H9 (cell line): ENCODE measurements around the gene ARHGAP26. TPM values are rescaled to one million over a fixed set of nuclear protein-coding genes. Genes with fewer than 3 reads are reported as not detected.

Experiments used
- DNase-seq: peaks from one replicate; pipeline ENCODE4 v3.0.0-alpha.2; 2017
- H2AFZ ChIP-seq: one replicate; pipeline ENCODE4 v1.6.1; 2013; ENCODE audit warnings: mild to moderate bottlenecking, low read length, control low read depth, moderate library complexity
- H2AK5ac ChIP-seq: 2 replicates; pipeline ENCODE4 v1.6.1; 2013; ENCODE audit warnings: low read length, control low read depth, mixed read lengths; ENCODE audit not compliant: insufficient read length
- H2BK120ac ChIP-seq: one replicate; pipeline ENCODE4 v1.6.1; 2013; ENCODE audit warnings: low read depth, mild to moderate bottlenecking, low read length, control low read depth, inconsistent platforms; ENCODE audit not compliant: poor library complexity, severe bottlenecking
- H2BK12ac ChIP-seq: 2 replicates; pipeline ENCODE4 v1.6.1; 2013; ENCODE audit warnings: low read length, control low read depth, mixed read lengths, low read depth; ENCODE audit not compliant: insufficient read length
- H2BK15ac ChIP-seq: 2 replicates; pipeline ENCODE4 v1.6.1; 2013; ENCODE audit warnings: low read depth, low read length, control low read depth
- H2BK20ac ChIP-seq: one replicate; pipeline ENCODE4 v1.6.1; 2013; ENCODE audit warnings: low read depth, mild to moderate bottlenecking, low read length, control low read depth, inconsistent platforms; ENCODE audit not compliant: poor library complexity, severe bottlenecking
- H2BK5ac ChIP-seq: 2 replicates; pipeline ENCODE4 v1.6.1; 2013; ENCODE audit warnings: low read length, control low read depth, mixed read lengths; ENCODE audit not compliant: insufficient read length
- H3K14ac ChIP-seq: 2 replicates; pipeline ENCODE4 v1.6.1; 2013; ENCODE audit warnings: low read length, control low read depth; ENCODE audit not compliant: insufficient read depth
- H3K18ac ChIP-seq: 2 replicates; pipeline ENCODE4 v1.6.1; 2013; ENCODE audit warnings: low read depth, mild to moderate bottlenecking, mixed read lengths, low read length, control low read depth; ENCODE audit not compliant: insufficient read length
- H3K23ac ChIP-seq: 2 replicates; pipeline ENCODE4 v1.6.1; 2013; ENCODE audit warnings: low read length, control low read depth, mixed read lengths, low read depth; ENCODE audit not compliant: insufficient read length
- H3K23me2 ChIP-seq: 2 replicates; pipeline ENCODE4 v1.6.1; 2013; ENCODE audit warnings: low read depth, mild to moderate bottlenecking, mixed read lengths, low read length, control low read depth; ENCODE audit not compliant: insufficient read length, poor library complexity, severe bottlenecking
- H3K27ac ChIP-seq: 2 replicates; pipeline ENCODE4 v1.5.1; 2013; ENCODE audit warnings: low read length, control low read depth, mixed read lengths, low read depth; ENCODE audit not compliant: insufficient read length
- H3K27me3 ChIP-seq: 2 replicates; pipeline ENCODE4 v1.6.1; 2013; ENCODE audit warnings: low read length, control low read depth, inconsistent platforms; ENCODE audit not compliant: insufficient read depth
- H3K4ac ChIP-seq: 2 replicates; pipeline ENCODE4 v1.6.1; 2013; ENCODE audit warnings: low read depth, mild to moderate bottlenecking, control low read depth, inconsistent platforms, low read length, moderate library complexity
- H3K4me1 ChIP-seq: 2 replicates; pipeline ENCODE4 v1.6.1; 2013; ENCODE audit warnings: low read length, control low read depth, inconsistent platforms; ENCODE audit not compliant: insufficient read depth
- H3K4me2 ChIP-seq: 2 replicates; pipeline ENCODE4 v1.6.1; 2013; ENCODE audit warnings: low read length, control low read depth, mixed read lengths; ENCODE audit not compliant: insufficient read length, insufficient read depth
- H3K56ac ChIP-seq: 2 replicates; pipeline ENCODE4 v1.6.1; 2013; ENCODE audit warnings: low read depth, mild to moderate bottlenecking, mixed read lengths, low read length, control low read depth; ENCODE audit not compliant: insufficient read length
- H3K79me1 ChIP-seq: 2 replicates; pipeline ENCODE4 v1.6.1; 2013; ENCODE audit warnings: low read depth, mild to moderate bottlenecking, moderate library complexity, low read length, control low read depth, inconsistent platforms; ENCODE audit not compliant: insufficient read depth, poor library complexity, severe bottlenecking
- H3K79me2 ChIP-seq: 2 replicates; pipeline ENCODE4 v1.6.1; 2013; ENCODE audit warnings: low read length, control low read depth, inconsistent platforms; ENCODE audit not compliant: insufficient read depth
- H3K9ac ChIP-seq: 2 replicates; pipeline ENCODE4 v1.6.1; 2013; ENCODE audit warnings: low read length, control low read depth, mixed read lengths; ENCODE audit not compliant: insufficient read length; ENCODE audit errors: extremely low read depth
- H3K9me3 ChIP-seq: one replicate; pipeline ENCODE4 v1.6.1; 2013; ENCODE audit warnings: low read depth, low read length, inconsistent platforms; ENCODE audit not compliant: control insufficient read depth
- H3T11ph ChIP-seq: one replicate; pipeline ENCODE4 v1.6.1; 2013; ENCODE audit warnings: mild to moderate bottlenecking, low read length, control low read depth, inconsistent platforms
- H4K20me1 ChIP-seq: one replicate; pipeline ENCODE4 v1.6.1; 2013; ENCODE audit not compliant: control insufficient read depth, insufficient read length, insufficient read depth
- H4K5ac ChIP-seq: 2 replicates; pipeline ENCODE4 v1.6.1; 2013; ENCODE audit warnings: low read depth, mild to moderate bottlenecking, mixed read lengths, low read length, control low read depth; ENCODE audit not compliant: insufficient read length
- H4K8ac ChIP-seq: replicated peaks from 2 replicates; pipeline ENCODE4 v1.6.1; 2013; ENCODE audit warnings: low read length, control low read depth, mixed read lengths, low read depth; ENCODE audit not compliant: insufficient read length
- H4K91ac ChIP-seq: 2 replicates; pipeline ENCODE4 v1.6.1; 2013; ENCODE audit warnings: low read depth, mild to moderate bottlenecking, moderate library complexity, mixed read lengths, low read length, control low read depth; ENCODE audit not compliant: insufficient read length
- H3K27ac Mint-ChIP-seq, 3 experiments: 2 replicates in 2 of 3; 3 replicates in 1 of 3; pipeline ENCODE4 v1.8.0; 2020 to 2021; ENCODE audit warnings: mixed read lengths in 3 of 3, mild to moderate bottlenecking in 1 of 3, moderate library complexity in 1 of 3
- H3K27me3 Mint-ChIP-seq: 2 replicates; pipeline ENCODE4 v1.8.0; 2021; ENCODE audit warnings: low read depth, mild to moderate bottlenecking, moderate library complexity, mixed read lengths
- H3K36me3 Mint-ChIP-seq, 3 experiments: 2 replicates in 2 of 3; 3 replicates in 1 of 3; pipeline ENCODE4 v1.8.0; 2020 to 2021; ENCODE audit warnings: low read depth in 3 of 3, mixed read lengths in 3 of 3; ENCODE audit not compliant: insufficient read depth in 1 of 3
- H3K4me1 Mint-ChIP-seq, 2 experiments: 2 replicates each; pipeline ENCODE4 v1.8.0; 2020; ENCODE audit warnings: mixed read lengths in 2 of 2
- H3K4me3 Mint-ChIP-seq, 2 experiments: 2 replicates in 1 of 2; 3 replicates in 1 of 2; pipeline ENCODE4 v1.8.0; 2020 to 2021; ENCODE audit warnings: mild to moderate bottlenecking in 2 of 2, mixed read lengths in 2 of 2, moderate library complexity in 1 of 2
- H3K9me3 Mint-ChIP-seq, 2 experiments: 2 replicates in 1 of 2; 3 replicates in 1 of 2; pipeline ENCODE4 v1.8.0; 2020; ENCODE audit warnings: mild to moderate bottlenecking in 2 of 2, mixed read lengths in 2 of 2, moderate library complexity in 1 of 2
- CTCF ChIP-seq: fragments of 200-600 bp; sonication (generic); conservative IDR thresholded peaks from 3 replicates; pipeline ENCODE4 v1.8.0; 2021; ENCODE audit warnings: antibody characterized with exemption, mild to moderate bottlenecking
- WGBS: extraction: QIAGEN DNeasy Blood & Tissue Kit; methylation state at CpG from one replicate; pipeline ENCODE4 v1.1.7; 2013; ENCODE audit warnings: missing lambda C conversion rate, low lambda C conversion rate, mixed read lengths; ENCODE audit not compliant: insufficient read length; ENCODE audit errors: extremely low coverage; 5-methylcytosine and 5-hydroxymethylcytosine counted together
- total RNA-seq: library from RNA; stranded (reverse); gene quantifications from 2 replicates; pipeline ENCODE4 v1.2.1, GENCODE V29; 2021

The ARHGAP26 gene
- total RNA-seq, 1 experiment from 2014 or later: 13.8 TPM

DNA sequence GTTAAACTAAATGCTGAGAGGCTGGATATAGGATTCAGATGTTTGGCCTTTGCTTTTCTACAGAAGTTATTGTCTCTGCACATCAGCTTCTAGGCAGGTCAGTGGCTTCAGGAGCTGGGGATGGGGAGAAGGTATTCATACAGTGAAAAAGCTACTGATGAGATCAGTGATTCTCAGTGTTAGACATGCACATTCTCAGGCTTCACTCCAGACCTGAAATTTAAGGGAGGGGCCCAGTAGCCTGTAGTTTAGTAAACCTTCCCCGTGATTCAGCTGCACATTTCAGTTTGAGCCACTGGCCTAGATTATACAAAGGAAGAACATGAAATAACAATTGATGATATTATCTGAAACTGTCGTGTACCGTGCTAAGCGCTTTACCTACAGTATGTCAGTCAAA, 127.2 kb downstream of the ARHGAP26 start:
- H3K4me3 Mint-ChIP-seq: no peak overlapping the region
- Histone ChIP-seq H3K4me2 (no peak overlapping the region), H2AFZ (no peak overlapping the region), H2BK120ac (no peak overlapping the region), H3K9ac (no peak overlapping the region), H2BK5ac (no peak overlapping the region), H3K18ac (no peak overlapping the region), H2BK20ac (no peak overlapping the region), H3K56ac (no peak overlapping the region), H3K79me2 (no peaks in the 10 kb centered on the region), H4K5ac (no peak overlapping the region), H3K4ac (no peak overlapping the region), H4K8ac (no peak overlapping the region), H3K27me3 (no peaks in the 10 kb centered on the region), H3K14ac (no peak overlapping the region), H2BK15ac (no peak overlapping the region), H2AK5ac (no peak overlapping the region), H3T11ph (no peak overlapping the region), H3K23me2 (no peaks in the 10 kb centered on the region), H3K79me1 (no peaks in the 10 kb centered on the region), H3K4me1 (peaks cover 8% of the 10 kb centered on the region), H4K91ac (no peak overlapping the region), H3K9me3 (no peaks in the 10 kb centered on the region), H3K27ac (peak overlapping the region; percentile 91), H4K20me1 (no peaks in the 10 kb centered on the region), H2BK12ac (no peak overlapping the region), H3K23ac (no peak overlapping the region)
- peaks cover 7 to 12% (median 8%) of the 10 kb centered on the region in 3 experiments; a peak in 6 of 7 replicates for H3K36me3 Mint-ChIP-seq
- no peak for TF ChIP-seq CTCF
- H3K9me3 Mint-ChIP-seq: no peaks in the 10 kb centered on the region; a peak in 1 of 5 replicates
- no CpG with 5 or more reads among the region's 4 CpGs for WGBS
- peaks cover 62 to 68% of the 10 kb centered on the region in 2 experiments for H3K4me1 Mint-ChIP-seq
- H3K27ac Mint-ChIP-seq: peak overlapping the region; percentile 16 to 93 (median 30); a peak in 5 of 7 replicates
- DNase-seq: no peak
- H3K27me3 Mint-ChIP-seq: no peaks in the 10 kb centered on the region
